Heart left ventricle (tissue), 16 donors: ENCODE data around the gene KIF26B. TPM values are rescaled to one million over a fixed set of nuclear protein-coding genes. Genes with fewer than 3 reads are reported as not detected.

Experiments used
- ATAC-seq, 4 donors: fragments of 200-7000 bp; cut with Tn5 transposase; one replicate each; pipeline ENCODE4 v1.9.1; 2020 to 2022; ENCODE audit warnings: moderate library complexity in 4 of 4, mild to moderate bottlenecking in 3 of 4, moderate number of reproducible peaks in 1 of 4
- DNase-seq, 5 donors: peaks; one replicate each; pipeline ENCODE4 v3.0.0-alpha.2; 2020
- H3K27ac ChIP-seq, 12 donors: fragments of 200-600 bp; sonication (generic) in 4 of 12; one replicate each; pipeline versions ENCODE4 v1.5.0 to v1.8.0; 2016 to 2022; ENCODE audit warnings: mild to moderate bottlenecking in 2 of 12
- H3K27me3 ChIP-seq, 9 donors: fragments of 200-600 bp; sonication (generic) in 2 of 9; one replicate each; pipeline versions ENCODE4 v1.5.1 to v1.8.0; 2016 to 2022; ENCODE audit warnings: mild to moderate bottlenecking in 3 of 9
- H3K36me3 ChIP-seq, 9 donors: fragments of 200-600 bp; sonication (generic) in 2 of 9; one replicate each; pipeline versions ENCODE4 v1.5.0 to v1.8.0; 2018 to 2022; ENCODE audit warnings: mild to moderate bottlenecking in 2 of 9
- H3K4me1 ChIP-seq, 12 donors: fragments of 200-600 bp; sonication (generic) in 4 of 12; one replicate each; pipeline versions ENCODE4 v1.5.0 to v1.8.0; 2016 to 2022; ENCODE audit warnings: mild to moderate bottlenecking in 3 of 12
- H3K4me3 ChIP-seq, 12 donors: fragments of 200-600 bp; sonication (generic) in 4 of 12; one replicate each; pipeline versions ENCODE4 v1.5.0 to v1.8.0; 2017 to 2022; ENCODE audit warnings: mild to moderate bottlenecking in 9 of 12, moderate library complexity in 4 of 12
- H3K9me3 ChIP-seq, 12 donors: fragments of 200-600 bp; sonication (generic) in 4 of 12; one replicate each; pipeline versions ENCODE4 v1.5.0 to v1.8.0; 2016 to 2022; ENCODE audit warnings: mild to moderate bottlenecking in 1 of 12
- POLR2A ChIP-seq, 2 donors: fragments of 450-650 bp; IDR thresholded peaks; one replicate each; pipeline ENCODE4 v1.6.1; 2017; ENCODE audit warnings: antibody characterized with exemption in 2 of 2, mild to moderate bottlenecking in 2 of 2, moderate library complexity in 2 of 2
- WGBS, 4 donors: extraction: QIAGEN DNeasy Blood & Tissue Kit in 2 of 4; methylation state at CpG; one replicate each; pipeline versions ENCODE4 v1.1.5 to v1.1.7; 2013 to 2018; 5-methylcytosine and 5-hydroxymethylcytosine counted together
- intact Hi-C, 10 donors: fragments of 100-400 bp; cut with DNase I; formaldehyde crosslinking; loops; one replicate each; pipeline versions ENCODE4 v1.11.1 to v1.14.2; 2022
- polyA plus RNA-seq, 2 donors: library from polyadenylated mRNA; stranded (reverse); fragments of 200-250 nt; gene quantifications; one replicate each; pipeline ENCODE4 v1.2.3, GENCODE V29; 2013
- total RNA-seq, 9 donors: library from RNA; depleted of rRNA in 2 of 9; stranded (reverse); fragments of >200 nt in 2 of 9; fragmentation: NEBNext Ultra II Directional in 3 of 9; extraction: Animal tissue kit (Norgen Biotek cat#: 25700) in 3 of 9; gene quantifications; one replicate each; pipeline versions ENCODE4 v1.1.0 to v1.2.4, GENCODE V29; 2016 to 2023
- TF ChIP-seq, protein P1 (sequence below), 12 donors: fragments of 200-600 bp; sonication (generic) in 4 of 12; IDR thresholded peaks; one replicate each; pipeline versions ENCODE4 v1.5.0 to v1.8.0; 2018 to 2022; ENCODE audit warnings: antibody characterized with exemption in 12 of 12, mild to moderate bottlenecking in 5 of 12
- donor health status: ischemic (EF 13 %, LVEDD 7.1; RV severe dilation, severe dysfunction).
- donor health status: healthy with polysubstance abuse.
- donor health status: DM: no; HTN: yes; CAD: no.
- donor health status: DM: no; HTN: no; CAD: no.
- donor health status: ischemic (EF 25% LVEDD 6.9; RV normal size, moderate dysfunction).
- donor health status: ischemic (EF 25% LVEDD 5.7; RV mildly dilated, moderate dysfunction).
- donor health status: healthy.
- donor health status: DM: yes; HTN: yes; CAD: no.
- donor health status: ischemic (EF 35%, LVEDD 5.7; RV mildly dilated, moderate dysfunction).
- donor health status: nonischemic (EF 11% LVEDD 7.7; RV severe dilation, severe dysfunction).
- donor health status: DM: yes; HTN: yes; CAD: no.
- donor health status: PGD.
- donor health status: ischemic (EF 29% LVEDD 5.4; RV normal size, mild dysfunction).
- donor health status: nonischemic (EF 23%, LVEDD 6.1; RV moderate dilation, normal function).

Gene KIF26B
- total and polyA plus RNA-seq, 11 donors, result 1.2 to 7.0 (median 2.3) TPM

DNA sequence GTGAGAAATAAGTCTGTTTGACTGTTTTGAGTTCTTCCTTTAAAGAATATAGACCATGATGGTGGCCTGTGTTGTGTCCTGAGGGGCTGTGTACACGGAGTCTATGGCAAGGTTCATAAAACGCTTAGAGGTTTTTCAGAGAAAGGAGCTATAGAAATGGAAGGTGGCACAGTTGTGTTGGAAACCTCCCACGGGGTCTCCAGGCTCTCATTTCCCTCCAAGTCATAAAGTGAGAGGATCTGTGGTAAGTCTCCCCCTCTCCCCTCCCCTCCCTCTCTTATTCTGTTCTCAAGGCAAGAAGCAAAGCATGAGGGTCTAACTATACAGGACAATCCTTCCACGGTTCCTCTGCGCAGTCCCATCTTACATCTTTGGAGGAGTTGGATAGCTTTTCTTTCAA is 139.2 kb downstream of the KIF26B start:
- DNase-seq (no peak), ATAC-seq (no peak)
- H3K27me3 ChIP-seq, result peaks cover 0 to 17% (median 0%) of the 10 kb centered on the region in 9 donors
- no peaks in the 10 kb centered on the region for H3K9me3 ChIP-seq
- TF ChIP-seq, protein P1, sequence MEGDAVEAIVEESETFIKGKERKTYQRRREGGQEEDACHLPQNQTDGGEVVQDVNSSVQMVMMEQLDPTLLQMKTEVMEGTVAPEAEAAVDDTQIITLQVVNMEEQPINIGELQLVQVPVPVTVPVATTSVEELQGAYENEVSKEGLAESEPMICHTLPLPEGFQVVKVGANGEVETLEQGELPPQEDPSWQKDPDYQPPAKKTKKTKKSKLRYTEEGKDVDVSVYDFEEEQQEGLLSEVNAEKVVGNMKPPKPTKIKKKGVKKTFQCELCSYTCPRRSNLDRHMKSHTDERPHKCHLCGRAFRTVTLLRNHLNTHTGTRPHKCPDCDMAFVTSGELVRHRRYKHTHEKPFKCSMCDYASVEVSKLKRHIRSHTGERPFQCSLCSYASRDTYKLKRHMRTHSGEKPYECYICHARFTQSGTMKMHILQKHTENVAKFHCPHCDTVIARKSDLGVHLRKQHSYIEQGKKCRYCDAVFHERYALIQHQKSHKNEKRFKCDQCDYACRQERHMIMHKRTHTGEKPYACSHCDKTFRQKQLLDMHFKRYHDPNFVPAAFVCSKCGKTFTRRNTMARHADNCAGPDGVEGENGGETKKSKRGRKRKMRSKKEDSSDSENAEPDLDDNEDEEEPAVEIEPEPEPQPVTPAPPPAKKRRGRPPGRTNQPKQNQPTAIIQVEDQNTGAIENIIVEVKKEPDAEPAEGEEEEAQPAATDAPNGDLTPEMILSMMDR (IDR thresholded peaks at IDR 0.05), result no peak
- TF ChIP-seq POLR2A (IDR thresholded peaks at IDR 0.05), result no peak
- WGBS, 4 donors, result 88 to 95% (median 91%) methylated on average over 5 of the region's 5 CpGs
- H3K27ac ChIP-seq, result no peak overlapping the region
- H3K36me3 ChIP-seq, result no peaks in the 10 kb centered on the region
- intact Hi-C loops, result no loop called here
- no peak overlapping the region for H3K4me3 ChIP-seq
- peaks cover 0 to 7% (median 0%) of the 10 kb centered on the region in 12 donors for H3K4me1 ChIP-seq

DNA sequence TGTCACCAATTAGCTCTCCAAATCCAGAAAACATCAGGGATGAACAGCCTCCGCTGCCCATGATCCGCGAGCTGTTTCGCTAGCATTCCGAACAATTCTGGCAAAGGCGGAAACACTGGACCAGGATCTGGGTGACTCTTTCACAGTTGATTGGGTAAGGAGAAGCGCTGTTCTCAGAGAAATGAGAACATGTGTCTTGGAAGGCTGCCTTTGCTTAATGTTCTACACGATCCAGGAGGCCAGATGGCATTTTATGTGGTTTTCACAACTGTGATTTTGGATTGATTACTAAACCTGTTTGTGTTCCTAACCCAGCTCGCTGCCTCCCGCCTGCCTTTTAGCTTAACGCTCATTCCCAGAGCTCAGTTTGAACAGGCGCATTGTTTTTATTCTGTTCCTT is 144.0 kb downstream of the KIF26B start:
- no peak for DNase-seq
- TF ChIP-seq, protein P1 (IDR thresholded peaks at IDR 0.05), result no peak
- TF ChIP-seq POLR2A (IDR thresholded peaks at IDR 0.05), result no peak
- Histone ChIP-seq H3K4me1 (peaks cover 0 to 17% (median 9%) of the 10 kb centered on the region in 12 donors), H3K36me3 (no peaks in the 10 kb centered on the region), H3K27ac (no peak overlapping the region), H3K27me3 (peaks cover 0 to 29% (median 0%) of the 10 kb centered on the region in 9 donors), H3K4me3 (no peak overlapping the region), H3K9me3 (no peaks in the 10 kb centered on the region)
- 86 to 91% (median 87%) methylated on average over 12 of the region's 12 CpGs for WGBS, 4 donors
- ATAC-seq, result no peak
- intact Hi-C loops, result no loop called here

DNA sequence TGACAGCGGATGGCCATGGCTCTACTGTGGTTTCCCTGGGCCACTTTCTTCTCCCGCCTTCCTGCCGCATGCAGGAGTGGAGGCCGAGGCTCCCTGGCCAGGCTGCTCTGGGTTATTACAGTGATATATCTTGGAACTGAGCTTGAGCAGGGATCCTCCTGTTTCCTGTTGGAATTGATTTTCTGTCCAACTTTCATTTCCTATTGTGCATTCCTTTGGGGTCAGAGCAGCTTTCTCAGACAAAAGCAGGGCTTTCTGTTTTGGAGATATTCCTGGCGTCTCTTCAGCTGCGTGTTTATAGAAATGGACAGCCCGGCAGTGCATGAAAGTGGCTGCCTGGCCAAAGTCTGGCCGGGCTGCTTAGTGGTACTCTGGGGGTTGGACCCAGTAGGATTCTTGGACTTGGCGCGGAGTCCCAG is 146.4 kb downstream of the KIF26B start:
- TF ChIP-seq POLR2A (IDR thresholded peaks at IDR 0.05), result no peak
- TF ChIP-seq, protein P1 (IDR thresholded peaks at IDR 0.05), result no peak
- WGBS, 4 donors, result 22 to 42% (median 35%) methylated on average over 8 to 10 of the region's 10 CpGs
- peak; percentile 22 to 66 (median 33) for DNase-seq
- ATAC-seq, result peak; percentile 32 to 89 (median 72)
- Histone ChIP-seq H3K27me3 (peaks cover 0 to 28% (median 0%) of the 10 kb centered on the region in 9 donors), H3K4me3 (peak overlapping the region in 7 of 12 donors; percentile 0 to 34 (median 20)), H3K36me3 (no peaks in the 10 kb centered on the region), H3K4me1 (peaks cover 0 to 17% (median 9%) of the 10 kb centered on the region in 12 donors), H3K9me3 (no peaks in the 10 kb centered on the region), H3K27ac (peak overlapping the region in 1 of 12 donors; percentile 19)
- intact Hi-C loops, result no loop called here

DNA sequence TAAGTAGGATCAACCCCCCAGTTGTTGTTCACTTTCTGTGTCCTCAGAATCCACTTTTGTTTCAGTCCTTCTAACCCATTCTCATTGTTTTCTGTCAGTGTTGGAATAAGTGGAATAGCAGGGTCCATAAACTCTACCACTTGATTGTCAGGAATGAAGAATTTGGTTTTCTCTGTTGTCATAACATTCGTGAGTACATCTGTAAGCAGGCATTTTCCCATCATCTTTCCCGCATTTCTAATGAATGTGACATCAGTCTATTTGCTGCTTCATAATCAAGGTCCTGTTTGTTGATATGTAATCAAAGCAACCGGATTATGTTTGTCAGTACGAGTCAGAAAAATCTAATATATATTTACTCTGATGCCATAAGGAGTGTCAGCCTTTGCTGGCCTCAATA is 147.1 kb downstream of the KIF26B start:
- intact Hi-C loops, result no loop called here
- H3K36me3 ChIP-seq, result no peaks in the 10 kb centered on the region
- H3K9me3 ChIP-seq, result no peaks in the 10 kb centered on the region
- DNase-seq, result no peak
- peaks cover 0 to 22% (median 13%) of the 10 kb centered on the region in 12 donors for H3K4me1 ChIP-seq
- H3K27ac ChIP-seq, result peak overlapping the region in 1 of 12 donors; percentile 19
- no peak overlapping the region for H3K4me3 ChIP-seq
- peaks cover 0 to 28% (median 0%) of the 10 kb centered on the region in 9 donors for H3K27me3 ChIP-seq
- 77 to 87% (median 83%) methylated on average over 4 of the region's 4 CpGs for whole genome bisulfite sequencing, 4 donors
- TF ChIP-seq, protein P1 (IDR thresholded peaks at IDR 0.05), result no peak
- TF ChIP-seq POLR2A (IDR thresholded peaks at IDR 0.05), result no peak
- ATAC-seq, result no peak
